Trophoblast cell (in vitro differentiated cells and primary cell): ENCODE results near the gene HAUS8.

Experiments
- DNase-seq, 2 donors: peaks; one replicate each; pipeline ENCODE4 v3.0.0-alpha.2; 2016
- H2AFZ ChIP-seq: 2 replicates; pipeline ENCODE4 v1.6.1; 2013; ENCODE audit warnings: low read length, moderate library complexity, mild to moderate bottlenecking; ENCODE audit not compliant: insufficient read depth, poor library complexity
- H2AK5ac ChIP-seq: 2 replicates; pipeline ENCODE4 v1.6.1; 2013; ENCODE audit warnings: mild to moderate bottlenecking, low read length
- H2BK120ac ChIP-seq: 2 replicates; pipeline ENCODE4 v1.6.1; 2013; ENCODE audit warnings: low read length, mild to moderate bottlenecking, moderate library complexity; ENCODE audit not compliant: insufficient read depth, poor library complexity
- H2BK12ac ChIP-seq: 2 replicates; pipeline ENCODE4 v1.6.1; 2013; ENCODE audit warnings: mild to moderate bottlenecking, low read length, moderate library complexity
- H2BK5ac ChIP-seq: 2 replicates; pipeline ENCODE4 v1.6.1; 2013; ENCODE audit warnings: low read length, low read depth, moderate library complexity, mild to moderate bottlenecking; ENCODE audit not compliant: poor library complexity
- H3K14ac ChIP-seq: 2 replicates; pipeline ENCODE4 v1.6.1; 2013; ENCODE audit warnings: mild to moderate bottlenecking, low read length
- H3K18ac ChIP-seq: 2 replicates; pipeline ENCODE4 v1.6.1; 2013; ENCODE audit warnings: mild to moderate bottlenecking, low read length
- H3K23ac ChIP-seq: 2 replicates; pipeline ENCODE4 v1.6.1; 2013; ENCODE audit warnings: low read length
- H3K27ac ChIP-seq: 2 replicates; pipeline ENCODE4 v1.5.1; 2013; ENCODE audit warnings: low read depth, mild to moderate bottlenecking, inconsistent platforms, low read length, moderate library complexity
- H3K27me3 ChIP-seq: 2 replicates; pipeline ENCODE4 v1.6.1; 2013; ENCODE audit warnings: inconsistent platforms, mild to moderate bottlenecking, low read length, moderate library complexity; ENCODE audit not compliant: insufficient read depth
- H3K36me3 ChIP-seq, 2 experiments: 1 replicate in 1 of 2; 2 replicates in 1 of 2; pipeline ENCODE4 v1.6.1; 2013; ENCODE audit warnings: low read length in 2 of 2, mild to moderate bottlenecking in 2 of 2, moderate library complexity in 1 of 2; ENCODE audit not compliant: insufficient read depth in 2 of 2, control insufficient read depth in 1 of 2
- H3K4ac ChIP-seq: 2 replicates; pipeline ENCODE4 v1.6.1; 2013; ENCODE audit warnings: low read depth, mild to moderate bottlenecking, low read length, moderate library complexity
- H3K4me1 ChIP-seq, 2 experiments: 1 replicate in 1 of 2; 2 replicates in 1 of 2; pipeline ENCODE4 v1.6.1; 2013; ENCODE audit warnings: low read length in 2 of 2, mild to moderate bottlenecking in 2 of 2, moderate library complexity in 1 of 2; ENCODE audit not compliant: insufficient read depth in 2 of 2, control insufficient read depth in 1 of 2
- H3K4me2 ChIP-seq: 2 replicates; pipeline ENCODE4 v1.6.1; 2013; ENCODE audit warnings: inconsistent platforms, mild to moderate bottlenecking, low read length, moderate library complexity
- H3K4me3 ChIP-seq: 2 replicates; pipeline ENCODE4 v1.5.1; 2013; ENCODE audit warnings: mild to moderate bottlenecking, low read depth, low read length, inconsistent platforms
- H3K79me1 ChIP-seq: one replicate; pipeline ENCODE4 v1.6.1; 2013; ENCODE audit warnings: low read length
- H3K79me2 ChIP-seq: 2 replicates; pipeline ENCODE4 v1.6.1; 2013; ENCODE audit warnings: low read length, mild to moderate bottlenecking; ENCODE audit not compliant: control insufficient read depth, insufficient read depth, poor library complexity
- H3K9ac ChIP-seq: 2 replicates; pipeline ENCODE4 v1.6.1; 2013; ENCODE audit warnings: mild to moderate bottlenecking, low read length
- H3K9me3 ChIP-seq: 2 replicates; pipeline ENCODE4 v1.6.1; 2013; ENCODE audit warnings: low read depth, mild to moderate bottlenecking, control low read depth, inconsistent platforms, low read length; ENCODE audit not compliant: insufficient read depth
- H4K12ac ChIP-seq: 2 replicates; pipeline ENCODE4 v1.6.1; 2013; ENCODE audit warnings: low read depth, mild to moderate bottlenecking, low read length, moderate library complexity
- H4K8ac ChIP-seq: 2 replicates; pipeline ENCODE4 v1.6.1; 2013; ENCODE audit warnings: low read depth, mild to moderate bottlenecking, low read length, moderate library complexity
- H4K91ac ChIP-seq: one replicate; pipeline ENCODE4 v1.6.1; 2013; ENCODE audit warnings: low read depth, mild to moderate bottlenecking, low read length, moderate library complexity
- WGBS: extraction: QIAGEN DNeasy Blood & Tissue Kit; methylation state at CpG from one replicate; pipeline ENCODE4 v1.1.7; 2013; ENCODE audit warnings: missing lambda C conversion rate; ENCODE audit not compliant: insufficient read length, insufficient coverage; ENCODE audit errors: extremely low coverage; 5-methylcytosine and 5-hydroxymethylcytosine counted together

HAUS8 gene

DNA sequence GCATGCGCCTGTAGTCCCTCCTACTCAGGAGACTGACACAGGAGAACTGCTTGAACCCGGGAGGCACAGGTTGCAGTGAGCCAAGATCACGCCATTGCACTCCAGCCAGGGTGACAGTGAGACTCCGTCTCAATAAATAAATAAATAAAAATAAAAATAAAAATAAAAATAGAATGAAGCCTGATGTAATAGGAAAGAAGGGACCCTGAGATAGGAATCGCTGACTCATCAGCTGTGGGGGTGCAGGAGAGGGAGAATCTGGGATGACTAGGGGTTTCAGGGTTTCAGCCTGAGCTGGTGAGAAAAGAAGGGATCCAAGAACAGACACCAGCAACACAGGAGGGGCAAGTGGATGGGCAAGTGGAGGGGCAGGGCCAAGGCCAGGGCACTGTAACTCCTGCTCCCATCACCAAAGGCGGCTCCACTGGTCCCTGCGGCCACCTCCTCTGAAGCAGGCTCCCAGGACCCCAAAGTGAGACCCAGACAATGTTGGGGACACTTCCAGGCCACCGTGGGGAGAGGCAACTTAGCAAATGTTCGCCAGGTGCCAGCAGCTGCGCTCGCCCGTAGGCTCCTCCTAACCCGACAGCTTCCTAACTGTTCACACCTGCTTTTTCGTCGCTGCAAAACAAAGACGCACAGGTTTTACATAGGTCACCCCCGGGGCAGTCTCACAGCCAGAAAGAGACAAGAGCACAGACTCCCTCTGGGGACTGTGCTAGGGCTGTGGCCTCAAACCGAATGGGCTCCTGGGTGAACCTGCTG is 1.2 kb downstream of the HAUS8 start:
- Histone ChIP-seq H2BK5ac (no peak overlapping the region), H4K8ac (peak overlapping the region; percentile 8), H2AFZ (no peak overlapping the region), H3K18ac (peak overlapping the region; percentile 34), H3K4ac (peak overlapping the region; percentile 22), H3K79me1 (peaks cover 15% of the 10 kb centered on the region), H4K12ac (no peak overlapping the region), H3K14ac (peak overlapping the region; percentile 15), H3K23ac (no peak overlapping the region), H3K9me3 (no peaks in the 10 kb centered on the region), H3K4me3 (peak overlapping the region; percentile 97), H3K4me1 (peaks cover 19 to 25% of the 10 kb centered on the region in 2 experiments), H3K79me2 (peaks cover 37% of the 10 kb centered on the region), H3K9ac (peak overlapping the region; percentile 77), H3K4me2 (peak overlapping the region; percentile 81), H3K36me3 (peaks cover 16 to 26% of the 10 kb centered on the region in 2 experiments), H2BK120ac (no peak overlapping the region), H2BK12ac (no peak overlapping the region), H2AK5ac (peak overlapping the region; percentile 56), H3K27ac (no peak overlapping the region), H3K27me3 (no peaks in the 10 kb centered on the region), H4K91ac (no peak overlapping the region)
- WGBS, result no CpG with 5 or more reads among the region's 18 CpGs
- peak in 1 of 2 donors; percentile 49 for DNase-seq

DNA sequence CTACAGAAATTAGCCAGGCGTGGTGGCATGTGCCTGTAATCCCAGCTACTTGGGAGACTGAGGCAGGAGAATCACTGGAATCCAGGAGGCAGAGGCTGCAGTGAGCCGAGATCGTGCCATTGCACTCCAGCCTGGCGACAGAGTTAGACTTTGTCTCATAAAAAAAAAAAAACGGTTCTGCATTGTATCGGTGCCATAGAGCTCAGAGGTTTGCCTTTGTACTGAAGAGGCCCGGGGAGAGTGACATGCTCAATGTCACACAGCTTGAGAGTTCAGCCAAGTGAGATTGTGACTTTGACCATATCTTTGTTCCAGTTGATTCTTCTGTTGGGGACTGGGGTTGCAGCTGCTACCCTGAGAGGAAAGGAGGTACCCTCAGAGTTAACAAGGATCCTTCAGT is 4.3 kb downstream of the HAUS8 start:
- Histone ChIP-seq H3K27me3 (no peaks in the 10 kb centered on the region), H3K4me3 (no peak overlapping the region), H4K8ac (no peak overlapping the region), H3K79me2 (peaks cover 14% of the 10 kb centered on the region), H3K23ac (no peak overlapping the region), H3K4me1 (peaks cover 7 to 12% of the 10 kb centered on the region in 2 experiments), H3K9me3 (no peaks in the 10 kb centered on the region), H3K14ac (no peak overlapping the region), H3K36me3 (peaks cover 23 to 34% of the 10 kb centered on the region in 2 experiments), H3K4me2 (no peak overlapping the region), H2BK12ac (no peak overlapping the region), H2AFZ (no peak overlapping the region), H2BK120ac (no peak overlapping the region), H3K27ac (no peak overlapping the region), H3K4ac (no peak overlapping the region), H2BK5ac (no peak overlapping the region), H3K9ac (no peak overlapping the region), H2AK5ac (no peak overlapping the region), H4K91ac (no peak overlapping the region), H3K79me1 (peaks cover 10% of the 10 kb centered on the region), H4K12ac (no peak overlapping the region), H3K18ac (no peak overlapping the region)
- no peak for DNase-seq
- no CpG with 5 or more reads among the region's 7 CpGs for WGBS

DNA sequence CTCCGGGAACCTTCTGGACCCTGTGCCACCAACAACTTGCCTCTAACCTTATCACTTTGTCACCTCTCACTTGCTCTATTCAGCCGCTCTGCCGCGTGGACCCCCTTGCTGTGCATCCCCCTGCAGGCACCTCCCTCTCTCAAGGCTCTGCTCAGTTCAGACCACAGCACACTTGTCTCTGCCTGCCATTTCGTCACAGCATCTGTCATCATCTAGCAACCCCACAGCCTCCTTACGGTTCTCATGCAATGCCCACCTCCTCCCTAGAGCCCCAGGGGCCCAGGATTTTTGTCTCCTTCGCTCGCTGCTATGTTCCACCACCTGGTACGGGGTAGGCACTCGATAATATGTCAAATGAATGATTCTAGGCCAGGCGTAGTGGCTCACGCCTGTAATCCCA is 4.8 kb downstream of the HAUS8 start:
- H4K8ac ChIP-seq, result no peak overlapping the region
- no peak overlapping the region for H4K12ac ChIP-seq
- DNase-seq, result no peak
- no peak overlapping the region for H3K4me3 ChIP-seq
- H2BK5ac ChIP-seq, result no peak overlapping the region
- no peak overlapping the region for H4K91ac ChIP-seq
- H3K36me3 ChIP-seq, result peaks cover 23 to 34% of the 10 kb centered on the region in 2 experiments
- no CpG with 5 or more reads among the region's 12 CpGs for WGBS
- no peaks in the 10 kb centered on the region for H3K9me3 ChIP-seq
- no peak overlapping the region for H3K18ac ChIP-seq
- no peak overlapping the region for H3K14ac ChIP-seq
- H2BK12ac ChIP-seq, result no peak overlapping the region
- H3K79me2 ChIP-seq, result peaks cover 12% of the 10 kb centered on the region
- no peak overlapping the region for H2BK120ac ChIP-seq
- peaks cover 7% of the 10 kb centered on the region for H3K79me1 ChIP-seq
- H3K4ac ChIP-seq, result no peak overlapping the region
- no peak overlapping the region for H3K27ac ChIP-seq
- no peak overlapping the region for H3K23ac ChIP-seq
- H3K4me1 ChIP-seq, result peaks cover 7 to 14% of the 10 kb centered on the region in 2 experiments
- no peaks in the 10 kb centered on the region for H3K27me3 ChIP-seq
- H2AK5ac ChIP-seq, result no peak overlapping the region
- no peak overlapping the region for H2AFZ ChIP-seq
- H3K9ac ChIP-seq, result no peak overlapping the region
- no peak overlapping the region for H3K4me2 ChIP-seq

DNA sequence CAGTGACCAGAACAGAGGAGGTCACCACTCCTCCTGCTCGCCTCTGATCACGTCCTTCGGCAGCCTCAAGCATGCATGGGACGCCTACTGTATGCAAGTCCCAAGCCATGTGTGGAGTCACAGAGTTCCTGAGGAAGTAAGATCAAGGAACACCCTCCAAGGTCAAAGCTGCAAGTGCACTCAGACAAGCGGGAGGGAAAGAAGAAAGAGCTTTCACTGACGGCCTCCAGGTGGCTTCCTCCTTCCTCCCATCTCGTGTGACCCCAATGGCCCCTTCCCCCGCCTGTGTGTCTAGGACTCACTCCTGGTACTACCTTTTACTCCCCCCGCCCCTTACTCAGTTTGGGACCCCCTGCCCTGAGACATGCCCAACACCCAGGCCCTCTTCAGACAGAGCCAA is 6.1 kb downstream of the HAUS8 start:
- Histone ChIP-seq H2BK5ac (no peak overlapping the region), H2AK5ac (no peak overlapping the region), H4K8ac (no peak overlapping the region), H3K79me1 (peaks cover 2% of the 10 kb centered on the region), H3K27me3 (no peaks in the 10 kb centered on the region), H3K4me3 (no peak overlapping the region), H3K9ac (no peak overlapping the region), H3K4me2 (no peak overlapping the region), H2AFZ (no peak overlapping the region), H3K4ac (no peak overlapping the region), H4K12ac (no peak overlapping the region), H3K18ac (no peak overlapping the region), H3K23ac (no peak overlapping the region), H2BK12ac (no peak overlapping the region), H4K91ac (no peak overlapping the region), H3K79me2 (peaks cover 3% of the 10 kb centered on the region), H3K27ac (no peak overlapping the region), H2BK120ac (no peak overlapping the region), H3K14ac (no peak overlapping the region), H3K4me1 (peaks cover 3 to 7% of the 10 kb centered on the region in 2 experiments), H3K9me3 (no peaks in the 10 kb centered on the region), H3K36me3 (peaks cover 23 to 34% of the 10 kb centered on the region in 2 experiments)
- no peak for DNase-seq
- no CpG with 5 or more reads among the region's 9 CpGs for WGBS
